ENCODE measurements around the gene RPAP2.
"Not testable (repeated sequence)": the region's sequence is repeated elsewhere in the genome, so short reads cannot be mapped to it uniquely, and the experiment has no call there.

RPAP2 gene

GRCh38 chr1:92346866-92347640, 48.2 kb downstream of the RPAP2 start:
- no peak for DNase-seq
- TF ChIP-seq CTCF (IDR thresholded peaks at IDR 0.05; ENCODE audit: low read depth, low read length, missing control alignments) = no peak
- Histone ChIP-seq H3K4me3 (ENCODE audit: low read depth, low read length) (no peak overlapping the region), H3K36me3 (replicated peaks) (peaks cover 7% of the 10 kb centered on the region), H3K27ac (no peak overlapping the region), H3K27me3 (replicated peaks) (no peaks in the 10 kb centered on the region)
- in situ Hi-C loops (cut with HindIII; ENCODE audit: low pct_ligation_motif_present, low sequenced_read_pairs) = no loop called here

- H3K36me3 ChIP-seq (replicated peaks) = peaks cover 3% of the 10 kb centered on the region
- H3K4me3 ChIP-seq (ENCODE audit: low read depth, low read length) = no peak overlapping the region
- no peak for DNase-seq
- TF ChIP-seq CTCF (IDR thresholded peaks at IDR 0.05; ENCODE audit: low read depth, low read length, missing control alignments) = no peak
- H3K27ac ChIP-seq = no peak overlapping the region
- no peaks in the 10 kb centered on the region for H3K27me3 ChIP-seq (replicated peaks)
- in situ Hi-C loops (cut with HindIII; ENCODE audit: low pct_ligation_motif_present, low sequenced_read_pairs) = no loop called here
These were observed 54.0 kb downstream of the RPAP2 start for GRCh38 chr1:92352856-92353255.

GRCh38 chr1:92354259-92354658, 55.4 kb downstream of the RPAP2 start:
- no peak overlapping the region for H3K27ac ChIP-seq
- in situ Hi-C loops (cut with HindIII; ENCODE audit: low pct_ligation_motif_present, low sequenced_read_pairs) = no loop called here
- no peaks in the 10 kb centered on the region for H3K27me3 ChIP-seq (replicated peaks)
- H3K4me3 ChIP-seq (ENCODE audit: low read depth, low read length) = no peak overlapping the region
- no peak for DNase-seq
- no peaks in the 10 kb centered on the region for H3K36me3 ChIP-seq (replicated peaks)
- no peak for TF ChIP-seq CTCF (IDR thresholded peaks at IDR 0.05; ENCODE audit: low read depth, low read length, missing control alignments)

- peak; percentile 42 for DNase-seq
- H3K27me3 ChIP-seq (replicated peaks) = no peaks in the 10 kb centered on the region
- no peak for TF ChIP-seq CTCF (IDR thresholded peaks at IDR 0.05; ENCODE audit: low read depth, low read length, missing control alignments)
These were observed 58.1 kb downstream of the RPAP2 start for GRCh38 chr1:92356956-92357355.

GRCh38 chr1:92359382-92359781, 60.5 kb downstream of the RPAP2 start:
- DNase-seq; in situ Hi-C loops (cut with HindIII; ENCODE audit: low pct_ligation_motif_present, low sequenced_read_pairs); H3K4me3 ChIP-seq (ENCODE audit: low read depth, low read length): not testable (repeated sequence)

More at GRCh38 chr1:92356956-92357355, 58.1 kb downstream of the RPAP2 start:
- Histone ChIP-seq H3K36me3 (replicated peaks) (no peaks in the 10 kb centered on the region), H3K27ac (no peak overlapping the region), H3K4me3 (ENCODE audit: low read depth, low read length) (no peak overlapping the region)
- in situ Hi-C loops (cut with HindIII; ENCODE audit: low pct_ligation_motif_present, low sequenced_read_pairs) = no loop called here

GRCh38 chr1:92359986-92360385, 61.1 kb downstream of the RPAP2 start:
- H3K36me3 ChIP-seq (replicated peaks) = no peaks in the 10 kb centered on the region
- no peak overlapping the region for H3K27ac ChIP-seq
- DNase-seq = no peak
- in situ Hi-C loops (cut with HindIII; ENCODE audit: low pct_ligation_motif_present, low sequenced_read_pairs) = no loop called here
- H3K4me3 ChIP-seq (ENCODE audit: low read depth, low read length) = no peak overlapping the region
- no peaks in the 10 kb centered on the region for H3K27me3 ChIP-seq (replicated peaks)
- no peak for TF ChIP-seq CTCF (IDR thresholded peaks at IDR 0.05; ENCODE audit: low read depth, low read length, missing control alignments)

More at GRCh38 chr1:92359382-92359781, 60.5 kb downstream of the RPAP2 start:
- not testable (repeated sequence) for H3K27me3 ChIP-seq (replicated peaks); H3K27ac ChIP-seq; H3K36me3 ChIP-seq (replicated peaks)

All from brain microvascular endothelial cell (primary cell).